Measurements from ENCODE around the gene NAALADL1. TPM values are rescaled to one million over a fixed set of nuclear protein-coding genes. Genes with fewer than 3 reads are reported as not detected.

NAALADL1 gene
- total and polyA plus RNA-seq, 7 donors = 8.8 to 73.1 (median 29.9) TPM

GRCh38 chr11:65014726-65015227, 43.6 kb downstream of the NAALADL1 start:
- peaks cover 0 to 25% (median 19%) of the 10 kb centered on the region in 4 donors for H3K4me1 ChIP-seq
- intact Hi-C loops (cut with DNase I) = loop anchor here (1.0 to 5.0 kb wide), 4 partner anchors 13 to 102 kb away; partner anchors contain the start of genes PPP2R5B, SNX15, VPS51 and ZNHIT2
- WGBS, 2 donors = 30% methylated on average over 23 of the region's 23 CpGs
- no peaks in the 10 kb centered on the region for H3K27me3 ChIP-seq
- no peaks in the 10 kb centered on the region for H3K9me3 ChIP-seq
- DNase-seq = no peak
- TF ChIP-seq EP300 (IDR thresholded peaks at IDR 0.05) (no peak), POLR2A (IDR thresholded peaks at IDR 0.05) (no peak), POLR2AphosphoS5 (IDR thresholded peaks at IDR 0.05) (no peak), CTCF (IDR thresholded peaks at IDR 0.05) (no peak)
- H3K27ac ChIP-seq = peak overlapping the region; percentile 99 to 100 (median 100)
- H3K4me3 ChIP-seq = peak overlapping the region; percentile 60 to 92 (median 81)
- peaks cover 2 to 15% (median 9%) of the 10 kb centered on the region in 4 donors for H3K36me3 ChIP-seq

- TF ChIP-seq POLR2A (IDR thresholded peaks at IDR 0.05) (peak; percentile 4 to 11), POLR2AphosphoS5 (IDR thresholded peaks at IDR 0.05) (peak in 3 of 4 donors; percentile 2 to 54 (median 52)), EP300 (IDR thresholded peaks at IDR 0.05) (no peak), CTCF (IDR thresholded peaks at IDR 0.05) (peak; percentile 42 to 94 (median 63))
- peaks cover 0 to 25% (median 19%) of the 10 kb centered on the region in 4 donors for H3K4me1 ChIP-seq
- H3K9me3 ChIP-seq = no peaks in the 10 kb centered on the region
- peak within 1 kb of the TSS; percentile 99 to 100 (median 100) for H3K27ac ChIP-seq
- WGBS, 2 donors = 1% methylated on average over 96 of the region's 96 CpGs
- peak within 1 kb of the TSS; percentile 60 to 92 (median 81) for H3K4me3 ChIP-seq
- DNase-seq = peak; percentile 96
- peaks cover 0 to 11% (median 8%) of the 10 kb centered on the region in 4 donors for H3K36me3 ChIP-seq
- intact Hi-C loops (cut with DNase I) = loop anchor here (1.0 to 5.0 kb wide), 5 partner anchors 13 to 103 kb away; partner anchors contain the start of genes CDCA5, PPP2R5B, SNX15 and VPS51
- no peaks in the 10 kb centered on the region for H3K27me3 ChIP-seq
Measured at GRCh38 chr11:65013888-65014725, 44.2 kb downstream of the NAALADL1 start, which contains the start of gene ARL2. TSS of gene ARL2 (plus strand) at chr11:65014160. CDS start at chr11:65014208, 48 bp downstream.

GRCh38 chr11:65013130-65013887, 45.0 kb downstream of the NAALADL1 start:
- H3K27me3 ChIP-seq = no peaks in the 10 kb centered on the region
- peak; percentile 97 for DNase-seq
- WGBS, 2 donors = 6 to 12% methylated on average over 22 of the region's 22 CpGs
- peak overlapping the region; percentile 99 to 100 (median 100) for H3K27ac ChIP-seq
- H3K4me3 ChIP-seq = peak overlapping the region; percentile 60 to 92 (median 81)
- TF ChIP-seq POLR2AphosphoS5 (IDR thresholded peaks at IDR 0.05) (peak; percentile 61 to 81 (median 72)), CTCF (IDR thresholded peaks at IDR 0.05) (peak; percentile 63 to 94 (median 84)), POLR2A (IDR thresholded peaks at IDR 0.05) (peak; percentile 40 to 53), EP300 (IDR thresholded peaks at IDR 0.05) (no peak)
- H3K36me3 ChIP-seq = peaks cover 0 to 5% (median under 1%) of the 10 kb centered on the region in 4 donors
- intact Hi-C loops (cut with DNase I) = loop anchor here (2.0 to 5.0 kb wide), 2 partner anchors 71 to 84 kb away; partner anchors contain the start of genes CDCA5, VPS51 and ZFPL1
- peaks cover 0 to 25% (median 19%) of the 10 kb centered on the region in 4 donors for H3K4me1 ChIP-seq
- no peaks in the 10 kb centered on the region for H3K9me3 ChIP-seq

- DNase-seq = no peak
- no peaks in the 10 kb centered on the region for H3K27me3 ChIP-seq
- H3K27ac ChIP-seq = no peak overlapping the region
- peaks cover 0 to 8% (median 7%) of the 10 kb centered on the region in 4 donors for H3K4me1 ChIP-seq
- intact Hi-C loops (cut with DNase I) = no loop called here
- no peak for TF ChIP-seq CTCF (IDR thresholded peaks at IDR 0.05)
- TF ChIP-seq POLR2A (IDR thresholded peaks at IDR 0.05) = no peak
- TF ChIP-seq EP300 (IDR thresholded peaks at IDR 0.05) = no peak
- TF ChIP-seq POLR2AphosphoS5 (IDR thresholded peaks at IDR 0.05) = no peak
- no peaks in the 10 kb centered on the region for H3K36me3 ChIP-seq
- no peaks in the 10 kb centered on the region for H3K9me3 ChIP-seq
- WGBS, 2 donors = 77 to 86% methylated on average over 2 of the region's 2 CpGs
- no peak overlapping the region for H3K4me3 ChIP-seq
Measured at GRCh38 chr11:65008873-65009272, 49.5 kb downstream of the NAALADL1 start.

Data from sigmoid colon (tissue), 7 donors.